ENCODE data around the gene LRP8.

Gene LRP8

DNA sequence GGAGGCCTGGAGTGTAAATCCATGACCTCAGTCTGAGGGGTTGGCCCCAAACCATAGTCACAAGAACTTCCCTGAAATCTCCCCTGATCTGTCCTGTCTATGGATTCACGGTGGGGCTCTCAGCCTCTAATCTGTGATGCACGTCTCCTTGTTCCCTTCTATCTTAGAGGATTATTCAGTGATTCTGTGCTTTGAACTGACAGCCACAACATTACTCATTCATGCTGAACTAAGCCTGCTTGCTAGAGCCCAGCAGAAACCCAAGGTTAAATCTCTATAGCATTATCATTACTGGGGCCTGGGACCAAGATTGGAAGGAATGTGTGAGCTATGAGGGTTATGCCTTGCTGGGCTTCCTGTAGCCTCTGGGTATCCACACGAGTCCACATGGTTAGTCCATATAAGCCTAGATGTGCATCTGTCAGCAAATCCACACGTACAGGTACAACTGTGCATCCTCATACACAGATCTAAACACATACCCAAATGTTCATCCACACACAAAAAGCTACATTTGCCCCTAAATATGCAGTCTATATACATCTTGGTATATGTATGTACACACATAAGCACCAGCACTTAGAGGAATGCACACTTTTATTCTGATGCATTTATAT lies 67.1 kb downstream of the LRP8 start:
- TF ChIP-seq, protein P1, sequence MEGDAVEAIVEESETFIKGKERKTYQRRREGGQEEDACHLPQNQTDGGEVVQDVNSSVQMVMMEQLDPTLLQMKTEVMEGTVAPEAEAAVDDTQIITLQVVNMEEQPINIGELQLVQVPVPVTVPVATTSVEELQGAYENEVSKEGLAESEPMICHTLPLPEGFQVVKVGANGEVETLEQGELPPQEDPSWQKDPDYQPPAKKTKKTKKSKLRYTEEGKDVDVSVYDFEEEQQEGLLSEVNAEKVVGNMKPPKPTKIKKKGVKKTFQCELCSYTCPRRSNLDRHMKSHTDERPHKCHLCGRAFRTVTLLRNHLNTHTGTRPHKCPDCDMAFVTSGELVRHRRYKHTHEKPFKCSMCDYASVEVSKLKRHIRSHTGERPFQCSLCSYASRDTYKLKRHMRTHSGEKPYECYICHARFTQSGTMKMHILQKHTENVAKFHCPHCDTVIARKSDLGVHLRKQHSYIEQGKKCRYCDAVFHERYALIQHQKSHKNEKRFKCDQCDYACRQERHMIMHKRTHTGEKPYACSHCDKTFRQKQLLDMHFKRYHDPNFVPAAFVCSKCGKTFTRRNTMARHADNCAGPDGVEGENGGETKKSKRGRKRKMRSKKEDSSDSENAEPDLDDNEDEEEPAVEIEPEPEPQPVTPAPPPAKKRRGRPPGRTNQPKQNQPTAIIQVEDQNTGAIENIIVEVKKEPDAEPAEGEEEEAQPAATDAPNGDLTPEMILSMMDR (conservative IDR thresholded peaks at IDR 0.05; ENCODE audit: low read depth, low read length) = no peak
- Histone ChIP-seq H3K27ac (no peak overlapping the region), H2AFZ (ENCODE audit: low read depth) (no peak overlapping the region), H3K9ac (no peak overlapping the region), H3K4me1 (ENCODE audit: low read depth, poor library complexity, severe bottlenecking) (no peaks in the 10 kb centered on the region), H3K27me3 (ENCODE audit: insufficient read depth, low read depth) (no peaks in the 10 kb centered on the region), H4K20me1 (ENCODE audit: insufficient read depth) (no peaks in the 10 kb centered on the region), H3K36me3 (ENCODE audit: insufficient read depth) (peaks cover 16% of the 10 kb centered on the region; the same call in 1 of the 2 replicates), H3K79me2 (ENCODE audit: insufficient read depth, low read depth) (no peaks in the 10 kb centered on the region), H3K4me2 (no peak overlapping the region), H3K4me3 (IDR thresholded peaks at IDR 0.05; ENCODE audit: insufficient read depth, low read depth, low read length) (no peak overlapping the region)

DNA sequence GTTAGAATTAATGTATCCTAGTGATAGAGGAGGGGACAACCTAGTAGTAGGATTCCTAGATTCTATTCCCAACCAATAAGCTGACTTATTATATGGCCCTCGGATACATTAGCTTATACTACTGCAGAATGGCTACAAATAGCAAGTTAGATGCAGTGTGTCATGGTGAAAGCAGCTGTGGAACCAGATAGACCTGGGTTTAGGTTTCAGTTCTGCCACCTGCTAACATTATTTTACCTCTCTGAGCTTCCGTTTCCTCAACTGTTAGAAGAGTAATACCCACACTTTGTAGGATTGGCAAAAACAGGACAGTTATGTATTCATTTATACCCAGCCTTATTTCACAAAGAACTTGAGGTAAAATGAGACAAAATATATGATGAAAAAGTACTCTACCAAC lies 67.9 kb downstream of the LRP8 start:
- Histone ChIP-seq H3K4me3 (IDR thresholded peaks at IDR 0.05; ENCODE audit: insufficient read depth, low read depth, low read length) (no peak overlapping the region), H3K27ac (no peak overlapping the region), H3K9ac (no peak overlapping the region), H3K4me1 (ENCODE audit: low read depth, poor library complexity, severe bottlenecking) (no peaks in the 10 kb centered on the region), H3K79me2 (ENCODE audit: insufficient read depth, low read depth) (no peaks in the 10 kb centered on the region), H3K36me3 (ENCODE audit: insufficient read depth) (peaks cover 16% of the 10 kb centered on the region; the same call in 1 of the 2 replicates), H3K27me3 (ENCODE audit: insufficient read depth, low read depth) (no peaks in the 10 kb centered on the region), H3K4me2 (no peak overlapping the region), H4K20me1 (ENCODE audit: insufficient read depth) (no peaks in the 10 kb centered on the region), H2AFZ (ENCODE audit: low read depth) (no peak overlapping the region)
- TF ChIP-seq, protein P1 (conservative IDR thresholded peaks at IDR 0.05; ENCODE audit: low read depth, low read length) = no peak

DNA sequence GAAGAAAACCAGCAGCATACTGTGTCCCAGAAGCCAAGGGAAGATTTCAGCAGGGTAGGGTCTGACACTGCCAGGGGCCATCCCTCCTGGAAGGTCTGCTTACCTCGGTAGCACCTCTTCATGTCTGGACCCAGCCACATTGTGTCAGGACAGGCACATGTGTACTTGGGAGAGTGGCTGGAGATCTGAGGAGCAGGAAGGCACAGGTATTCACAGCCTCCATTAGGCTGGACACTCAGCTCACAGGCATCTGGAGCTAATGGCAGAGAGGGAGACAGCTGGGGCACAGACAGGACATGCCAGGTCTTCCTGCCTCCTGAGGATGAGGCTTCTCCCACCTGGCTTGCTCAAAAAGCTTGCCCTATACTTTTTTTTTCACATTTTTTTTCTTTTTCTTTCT lies 69.7 kb downstream of the LRP8 start:
- Histone ChIP-seq H3K27ac (no peak overlapping the region), H4K20me1 (ENCODE audit: insufficient read depth) (no peaks in the 10 kb centered on the region), H3K9ac (no peak overlapping the region), H3K4me2 (no peak overlapping the region), H3K4me3 (IDR thresholded peaks at IDR 0.05; ENCODE audit: insufficient read depth, low read depth, low read length) (no peak overlapping the region), H3K79me2 (ENCODE audit: insufficient read depth, low read depth) (no peaks in the 10 kb centered on the region), H2AFZ (ENCODE audit: low read depth) (no peak overlapping the region), H3K36me3 (ENCODE audit: insufficient read depth) (peaks cover 11% of the 10 kb centered on the region; the same call in 1 of the 2 replicates), H3K27me3 (ENCODE audit: insufficient read depth, low read depth) (no peaks in the 10 kb centered on the region), H3K4me1 (ENCODE audit: low read depth, poor library complexity, severe bottlenecking) (no peaks in the 10 kb centered on the region)
- TF ChIP-seq, protein P1 (conservative IDR thresholded peaks at IDR 0.05; ENCODE audit: low read depth, low read length) = no peak

DNA sequence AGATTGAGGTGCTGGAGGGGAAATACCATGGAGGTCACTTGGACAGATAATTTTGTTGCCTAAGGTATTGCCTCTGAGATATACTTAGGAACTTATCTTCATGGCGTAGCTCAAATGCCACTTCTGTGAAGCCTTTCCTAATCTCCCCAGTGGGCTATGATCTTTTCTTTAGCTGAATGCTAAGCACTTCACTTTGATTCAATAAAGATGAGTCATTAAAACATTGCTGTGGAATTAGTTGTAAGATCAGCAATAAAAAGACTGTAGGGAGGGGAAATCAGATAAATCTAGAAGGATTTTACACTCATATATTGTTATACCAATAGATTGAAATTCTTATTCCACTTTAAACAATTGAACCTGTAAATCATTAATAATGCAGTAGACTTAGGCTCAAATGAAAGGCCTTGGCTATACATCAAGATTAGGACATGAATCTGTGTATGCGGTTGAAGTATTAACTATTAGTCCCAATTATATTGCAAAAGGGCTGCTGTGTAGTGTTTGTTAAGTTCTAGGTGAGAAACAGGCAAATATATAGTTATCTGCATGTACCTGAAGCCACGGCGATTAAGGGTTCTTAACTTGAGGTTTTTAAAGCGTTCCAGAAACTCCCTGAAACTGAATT lies 70.3 kb downstream of the LRP8 start:
- H4K20me1 ChIP-seq (ENCODE audit: insufficient read depth) = no peaks in the 10 kb centered on the region
- H2AFZ ChIP-seq (ENCODE audit: low read depth) = no peak overlapping the region
- no peaks in the 10 kb centered on the region for H3K27me3 ChIP-seq (ENCODE audit: insufficient read depth, low read depth)
- no peak overlapping the region for H3K27ac ChIP-seq
- no peak overlapping the region for H3K9ac ChIP-seq
- no peaks in the 10 kb centered on the region for H3K79me2 ChIP-seq (ENCODE audit: insufficient read depth, low read depth)
- H3K4me1 ChIP-seq (ENCODE audit: low read depth, poor library complexity, severe bottlenecking) = no peaks in the 10 kb centered on the region
- no peak overlapping the region for H3K4me3 ChIP-seq (IDR thresholded peaks at IDR 0.05; ENCODE audit: insufficient read depth, low read depth, low read length)
- TF ChIP-seq, protein P1 (conservative IDR thresholded peaks at IDR 0.05; ENCODE audit: low read depth, low read length) = no peak
- peaks cover 11% of the 10 kb centered on the region; the same call in 1 of the 2 replicates for H3K36me3 ChIP-seq (ENCODE audit: insufficient read depth)
- H3K4me2 ChIP-seq = no peak overlapping the region

Measured in KMS-11 (cell line).